Stimulated activated CD4-positive, alpha-beta T cell treated with anti-CD3 and anti-CD28 coated beads, TNF-alpha, amount 100 ng/mL, for 24 hours (primary cell): ENCODE data around the gene FES.
"Not testable (repeated sequence)": the region's sequence is repeated elsewhere in the genome, so short reads cannot be mapped to it uniquely, and the experiment has no call there.

Experiments used
- DNase-seq, 3 experiments: peaks; one replicate each; pipeline ENCODE4 v3.0.0-alpha.2; 2020; ENCODE audit warnings: low read depth in 3 of 3

Gene FES

GRCh38 chr15:90909976-90910375 lies 25.7 kb downstream of the FES start:
- no peak for DNase-seq

- DNase-seq = no peak
Measured at GRCh38 chr15:90910441-90911301, 26.4 kb downstream of the FES start.

DNA sequence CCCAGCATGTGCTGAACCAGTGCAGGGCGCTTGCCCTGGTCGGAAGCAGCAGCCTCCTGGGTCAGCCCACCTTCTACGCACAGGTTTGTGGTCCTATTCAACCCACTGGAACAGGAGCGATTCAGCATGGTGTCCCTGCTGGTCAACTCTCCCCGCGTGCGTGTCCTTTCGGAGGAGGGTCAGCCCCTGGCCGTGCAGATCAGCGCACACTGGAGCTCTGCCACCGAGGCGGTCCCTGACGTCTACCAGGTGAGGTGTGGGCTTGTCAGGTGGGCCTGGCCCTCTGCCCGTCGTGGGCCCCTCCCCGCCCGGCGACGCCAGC lies 27.0 kb downstream of the FES start:
- DNase-seq = no peak

DNA sequence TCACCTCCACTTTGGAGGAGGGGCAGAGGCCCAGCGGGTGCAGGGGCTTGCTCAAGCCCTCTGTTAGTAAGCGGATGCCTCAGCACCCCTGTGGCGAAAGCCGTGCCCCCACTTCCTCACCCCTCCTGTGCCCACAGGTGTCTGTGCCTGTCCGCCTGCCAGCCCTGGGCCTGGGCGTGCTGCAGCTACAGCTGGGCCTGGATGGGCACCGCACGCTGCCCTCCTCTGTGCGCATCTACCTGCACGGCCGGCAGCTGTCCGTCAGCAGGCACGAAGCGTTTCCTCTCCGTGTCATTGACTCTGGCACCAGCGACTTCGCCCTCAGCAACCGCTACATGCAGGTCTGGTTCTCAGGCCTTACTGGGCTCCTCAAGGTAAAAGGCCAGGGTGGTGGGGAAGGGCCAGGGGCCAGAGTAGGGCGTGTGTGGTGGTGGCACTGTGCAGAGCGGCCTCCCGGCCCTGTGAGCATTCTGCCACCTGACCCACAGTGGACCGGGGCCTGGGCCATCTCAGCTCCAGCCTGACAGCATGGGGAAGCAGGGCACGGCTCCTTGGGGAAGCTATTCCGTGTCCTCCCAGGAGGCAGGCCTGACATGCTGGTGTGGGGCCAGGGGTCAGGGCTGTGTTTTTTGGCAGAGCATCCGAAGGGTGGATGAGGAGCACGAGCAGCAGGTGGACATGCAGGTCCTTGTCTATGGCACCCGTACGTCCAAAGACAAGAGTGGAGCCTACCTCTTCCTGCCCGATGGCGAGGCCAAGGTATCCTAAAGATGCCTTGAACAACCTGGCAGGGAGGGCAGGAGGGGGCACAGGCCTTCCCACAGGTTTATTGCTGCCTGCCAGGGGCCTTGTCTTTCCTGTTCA lies 27.8 kb downstream of the FES start:
- no peak for DNase-seq

DNA sequence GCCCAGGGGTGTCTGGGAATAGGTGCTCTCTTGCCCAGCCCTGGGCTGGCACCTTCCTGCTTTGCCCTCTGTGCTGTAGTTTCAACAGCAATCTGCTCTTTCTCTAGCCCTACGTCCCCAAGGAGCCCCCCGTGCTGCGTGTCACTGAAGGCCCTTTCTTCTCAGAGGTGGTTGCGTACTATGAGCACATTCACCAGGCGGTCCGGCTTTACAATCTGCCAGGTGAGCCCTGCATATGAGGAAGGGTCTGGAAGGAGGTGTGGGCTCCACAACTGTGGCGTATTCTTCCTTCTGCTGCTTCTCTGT lies 28.4 kb downstream of the FES start:
- DNase-seq = no peak

DNA sequence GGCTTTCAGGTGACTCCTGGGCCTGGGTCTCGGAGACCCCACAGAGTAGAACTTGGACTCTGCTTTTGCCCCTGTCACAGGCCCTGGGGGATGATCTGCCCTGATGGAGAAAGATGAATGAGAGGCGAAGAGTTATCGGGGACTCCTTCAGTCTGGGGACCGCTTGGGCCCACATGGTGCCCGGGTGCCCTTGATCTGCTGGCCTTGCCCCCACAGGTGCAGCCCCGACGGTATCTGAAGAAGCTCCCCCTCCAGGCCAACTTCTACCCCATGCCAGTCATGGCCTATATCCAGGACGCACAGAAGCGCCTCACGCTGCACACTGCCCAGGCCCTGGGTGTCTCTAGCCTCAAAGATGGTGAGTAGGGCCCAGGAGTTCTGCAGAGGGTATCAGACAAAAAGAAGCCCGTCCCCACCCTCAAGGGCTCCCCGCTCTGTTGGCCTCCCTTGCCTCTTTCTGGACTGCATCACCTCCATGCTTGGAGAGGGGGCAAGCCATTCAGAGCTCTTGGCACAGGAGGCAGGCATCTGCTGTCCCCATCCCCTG lies 29.2 kb downstream of the FES start:
- no peak for DNase-seq

- DNase-seq = no peak
Measured at GRCh38 chr15:90914305-90915080, 30.2 kb downstream of the FES start.

- DNase-seq = no peak
Measured at GRCh38 chr15:90915216-90915807, 31.0 kb downstream of the FES start.

GRCh38 chr15:90915808-90916440 lies 31.6 kb downstream of the FES start:
- no peak for DNase-seq

GRCh38 chr15:90916461-90916860 lies 32.2 kb downstream of the FES start:
- DNase-seq = no peak

DNA sequence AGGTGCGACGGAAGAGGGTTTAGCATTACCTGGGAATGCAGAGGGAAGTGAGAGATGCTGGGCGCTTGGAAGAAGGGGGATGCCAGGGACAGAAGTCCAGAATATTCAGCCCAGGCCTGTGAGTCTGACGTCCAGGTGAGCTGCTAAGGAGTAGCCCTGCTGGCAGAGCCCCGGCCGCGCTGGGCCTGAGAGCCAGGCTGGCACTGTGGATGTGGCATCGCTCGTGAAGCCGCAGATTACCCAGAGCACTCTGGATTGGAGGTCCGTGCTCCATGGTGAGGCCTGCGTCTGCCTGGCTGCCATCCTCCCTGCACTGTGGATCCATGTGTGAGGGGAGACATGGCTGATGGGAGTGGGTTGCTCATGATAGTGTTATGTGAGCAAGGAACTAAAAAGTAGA lies 33.3 kb downstream of the FES start:
- no peak for DNase-seq

GRCh38 chr15:90918034-90918788 lies 33.9 kb downstream of the FES start:
- DNase-seq = no peak

GRCh38 chr15:90918835-90919234 lies 34.5 kb downstream of the FES start:
- no peak for DNase-seq

- no peak for DNase-seq
Measured at GRCh38 chr15:90921887-90922286, 37.6 kb downstream of the FES start.

- DNase-seq = peak in 1 of 3 experiments; percentile 19
Measured at GRCh38 chr15:90922712-90923322, 38.5 kb downstream of the FES start.

DNA sequence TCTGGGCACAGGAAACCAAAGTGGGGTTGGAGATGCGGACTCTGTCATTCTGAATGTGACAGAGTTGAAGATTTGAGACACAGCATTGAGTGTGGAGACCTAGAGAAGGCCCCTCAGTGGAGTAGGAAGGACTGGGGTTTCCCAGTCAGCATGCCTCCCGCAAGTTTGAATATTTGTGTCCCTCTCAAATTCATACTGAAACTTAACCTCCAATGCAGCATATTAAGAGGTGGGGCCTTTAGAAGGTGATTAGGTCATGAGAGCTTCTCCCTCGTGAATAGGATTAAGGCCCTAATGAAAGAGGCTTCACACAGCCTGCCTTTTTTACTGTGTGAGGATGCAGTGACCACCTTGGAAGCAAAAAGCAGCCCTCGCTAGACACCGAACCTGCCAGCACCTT lies 40.1 kb downstream of the FES start:
- DNase-seq = no peak

DNA sequence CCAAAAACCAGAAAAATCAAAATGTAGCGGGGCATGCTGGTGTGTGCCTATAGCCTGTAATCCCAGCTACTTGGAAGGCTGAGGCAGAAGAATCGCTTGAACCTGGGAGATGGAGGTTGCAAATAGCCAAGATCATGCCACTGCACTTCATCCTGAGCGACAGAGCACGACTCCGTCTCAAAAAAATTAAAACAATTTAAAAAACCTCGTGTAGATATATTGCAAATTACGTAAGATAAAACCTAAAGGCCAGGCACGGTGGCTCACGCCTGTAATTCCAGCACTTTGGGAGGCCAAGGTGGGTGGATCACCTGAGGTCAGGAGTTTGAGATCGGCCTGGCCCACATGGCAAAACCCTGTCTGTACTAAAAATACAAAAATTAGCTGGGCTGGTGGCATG lies 42.5 kb downstream of the FES start:
- DNase-seq = not testable (repeated sequence)

DNA sequence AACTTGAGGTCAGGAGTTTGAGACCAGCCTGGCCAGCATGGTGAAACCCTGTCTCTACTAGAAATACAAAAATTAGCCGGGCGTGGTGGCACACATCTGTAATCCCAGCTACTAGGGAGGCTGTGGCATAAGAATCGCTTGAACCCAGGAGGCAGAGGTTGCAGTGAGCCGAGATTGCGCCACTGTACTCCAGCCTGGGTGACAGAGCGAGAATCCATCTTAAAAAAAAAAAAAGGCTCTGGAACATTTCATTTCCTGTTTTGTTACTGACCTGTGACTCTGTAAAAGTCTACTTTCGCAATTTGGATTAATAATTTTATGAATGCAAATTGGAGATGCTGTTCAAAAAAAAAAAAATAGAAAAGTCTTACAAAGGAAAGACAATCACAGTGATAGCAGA lies 43.8 kb downstream of the FES start:
- DNase-seq = not testable (repeated sequence)

GRCh38 chr15:90929246-90930019 lies 45.1 kb downstream of the FES start:
- no peak for DNase-seq
